GM06990 (cell line): ENCODE results near the gene PCDH12.

Experiments used
- DNase-seq: peaks from one replicate; pipeline ENCODE4 v3.0.0-alpha.2; 2011; ENCODE audit not compliant: insufficient read length; ENCODE audit errors: extremely low read depth
- H3K27me3 ChIP-seq: replicated peaks from 2 replicates; pipeline ENCODE4 v1.6.0; 2011; ENCODE audit warnings: low read length; ENCODE audit not compliant: control insufficient read depth, insufficient read depth
- H3K36me3 ChIP-seq: 2 replicates; pipeline ENCODE4 v1.5.1; 2011; ENCODE audit warnings: low read length; ENCODE audit not compliant: control insufficient read depth, insufficient read depth
- H3K4me3 ChIP-seq: replicated peaks from 2 replicates; pipeline ENCODE4 v1.5.1; 2011; ENCODE audit warnings: low read depth, mild to moderate bottlenecking, control low read depth, low read length
- TF ChIP-seq, protein P1 (sequence below): IDR thresholded peaks from 2 replicates; pipeline ENCODE4 v1.5.1; 2011; ENCODE audit warnings: low read length, control low read depth, mild to moderate bottlenecking, inconsistent platforms; ENCODE audit not compliant: insufficient read depth, poor library complexity, severe bottlenecking

The PCDH12 gene

GRCh38 chr5:141944076-141944475, 13.9 kb downstream of the PCDH12 start:
- DNase-seq: no peak
- TF ChIP-seq, protein P1, sequence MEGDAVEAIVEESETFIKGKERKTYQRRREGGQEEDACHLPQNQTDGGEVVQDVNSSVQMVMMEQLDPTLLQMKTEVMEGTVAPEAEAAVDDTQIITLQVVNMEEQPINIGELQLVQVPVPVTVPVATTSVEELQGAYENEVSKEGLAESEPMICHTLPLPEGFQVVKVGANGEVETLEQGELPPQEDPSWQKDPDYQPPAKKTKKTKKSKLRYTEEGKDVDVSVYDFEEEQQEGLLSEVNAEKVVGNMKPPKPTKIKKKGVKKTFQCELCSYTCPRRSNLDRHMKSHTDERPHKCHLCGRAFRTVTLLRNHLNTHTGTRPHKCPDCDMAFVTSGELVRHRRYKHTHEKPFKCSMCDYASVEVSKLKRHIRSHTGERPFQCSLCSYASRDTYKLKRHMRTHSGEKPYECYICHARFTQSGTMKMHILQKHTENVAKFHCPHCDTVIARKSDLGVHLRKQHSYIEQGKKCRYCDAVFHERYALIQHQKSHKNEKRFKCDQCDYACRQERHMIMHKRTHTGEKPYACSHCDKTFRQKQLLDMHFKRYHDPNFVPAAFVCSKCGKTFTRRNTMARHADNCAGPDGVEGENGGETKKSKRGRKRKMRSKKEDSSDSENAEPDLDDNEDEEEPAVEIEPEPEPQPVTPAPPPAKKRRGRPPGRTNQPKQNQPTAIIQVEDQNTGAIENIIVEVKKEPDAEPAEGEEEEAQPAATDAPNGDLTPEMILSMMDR: no peak
- Histone ChIP-seq H3K36me3 (peaks cover 9% of the 10 kb centered on the region), H3K4me3 (no peak overlapping the region), H3K27me3 (no peaks in the 10 kb centered on the region)

DNA sequence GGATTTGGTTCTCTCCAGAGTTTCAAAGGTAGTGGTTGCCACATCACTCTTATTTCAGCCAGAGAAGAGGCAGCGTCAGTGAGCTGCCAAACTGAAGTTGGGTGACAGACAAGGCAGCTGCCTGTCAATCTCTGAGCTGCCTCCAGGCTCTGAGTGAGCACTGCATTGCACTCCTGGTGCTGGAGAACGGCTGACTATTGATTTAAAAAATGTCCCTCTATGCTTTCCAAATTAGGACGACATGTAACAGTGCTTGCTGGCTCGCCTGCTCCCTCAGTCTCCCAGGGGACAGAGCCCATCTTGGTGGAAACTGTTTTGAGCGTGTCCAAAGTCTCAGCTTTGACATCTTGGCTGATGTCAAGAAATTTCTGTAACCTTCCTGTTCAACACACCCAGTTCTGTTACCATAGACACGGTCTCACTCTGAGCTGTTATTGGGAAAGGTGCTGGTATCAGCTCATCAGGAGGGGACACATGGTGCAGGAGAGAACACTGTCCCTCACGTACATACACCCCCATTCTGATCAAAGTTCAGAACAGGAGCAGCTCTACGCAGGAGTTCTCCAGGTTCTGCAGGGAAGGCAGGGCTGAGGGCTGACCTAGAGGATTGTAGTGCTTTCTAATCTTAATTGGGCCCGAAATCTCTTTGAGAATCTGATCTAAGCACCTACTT, 15.7 kb downstream of the PCDH12 start:
- peaks cover 11% of the 10 kb centered on the region for H3K36me3 ChIP-seq
- no peaks in the 10 kb centered on the region for H3K27me3 ChIP-seq
- TF ChIP-seq, protein P1: no peak
- no peak for DNase-seq
- H3K4me3 ChIP-seq: no peak overlapping the region

DNA sequence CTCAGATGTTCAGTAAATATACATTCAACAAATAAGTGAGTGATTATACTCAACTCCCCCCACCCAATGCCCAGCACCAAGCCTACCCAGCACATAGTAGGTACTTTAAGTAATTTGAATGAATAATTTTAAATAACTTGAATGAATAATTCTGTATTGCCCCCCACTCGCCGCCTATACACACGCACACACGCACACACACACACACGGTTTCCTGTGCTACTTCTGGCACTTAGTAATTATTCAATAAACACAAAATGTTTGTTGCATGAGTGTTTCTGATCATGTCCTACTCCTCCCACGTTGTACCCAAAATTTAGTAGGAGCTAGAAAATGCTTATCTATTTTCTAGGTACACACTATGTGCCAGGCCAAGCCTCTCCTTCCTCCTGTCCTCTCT, 16.2 kb downstream of the PCDH12 start:
- H3K4me3 ChIP-seq: no peak overlapping the region
- H3K36me3 ChIP-seq: peaks cover 13% of the 10 kb centered on the region
- no peaks in the 10 kb centered on the region for H3K27me3 ChIP-seq
- TF ChIP-seq, protein P1: no peak
- no peak for DNase-seq

- Histone ChIP-seq H3K27me3 (no peaks in the 10 kb centered on the region), H3K36me3 (peaks cover 15% of the 10 kb centered on the region), H3K4me3 (no peak overlapping the region)
- TF ChIP-seq, protein P1: no peak
- no peak for DNase-seq
Observed at GRCh38 chr5:141941307-141941706, 16.7 kb downstream of the PCDH12 start.

- peaks cover 15% of the 10 kb centered on the region for H3K36me3 ChIP-seq
- H3K4me3 ChIP-seq: no peak overlapping the region
- TF ChIP-seq, protein P1: no peak
- no peak for DNase-seq
- no peaks in the 10 kb centered on the region for H3K27me3 ChIP-seq
Observed at GRCh38 chr5:141940695-141941271, 17.2 kb downstream of the PCDH12 start.
